Measurements from ENCODE around the gene CPNE4. TPM values are rescaled to one million over a fixed set of nuclear protein-coding genes. Genes with fewer than 3 reads are reported as not detected.

CPNE4 gene
- total and polyA plus RNA-seq, 9 of the 15 experiments (the other 6 are each of a cell fraction or from before 2014, with no cell fraction given) = not detected

GRCh38 chr3:132007617-132008016 is 27.2 kb downstream of the CPNE4 start:
- CTCF ChIA-PET (ENCODE audit: low intra/inter-chr PET ratio) = no interaction called here
- Histone ChIP-seq H2AFZ (ENCODE audit: low read depth, low read length) (no peak overlapping the region), H3K27ac (ENCODE audit: extremely low read depth, low read depth, low read length) (no peak overlapping the region), H3K4me3 (no peak overlapping the region), H3K4me1 (replicated peaks in 1 of 2; ENCODE audit: control insufficient read depth in 2 of 2, insufficient read depth in 2 of 2, low read length in 2 of 2) (no peaks in the 10 kb centered on the region), H3K79me2 (ENCODE audit: control insufficient read depth, insufficient read depth, low read length) (no peaks in the 10 kb centered on the region), H4K20me1 (replicated peaks; ENCODE audit: control insufficient read depth, insufficient read depth, low read length) (no peaks in the 10 kb centered on the region), H3K9me1 (ENCODE audit: control insufficient read depth, insufficient read depth, low read length) (no peaks in the 10 kb centered on the region), H3K4me2 (ENCODE audit: insufficient read depth, low read length) (no peak overlapping the region), H3K27me3 (ENCODE audit: control insufficient read depth in 2 of 2, insufficient read depth in 2 of 2, low read length in 2 of 2) (no peaks in the 10 kb centered on the region), H3K36me3 (ENCODE audit: control insufficient read depth, insufficient read depth, low read length) (no peaks in the 10 kb centered on the region), H3K9ac (ENCODE audit: insufficient read depth in 1 of 2, low read depth in 2 of 2, low read length in 2 of 2) (no peak overlapping the region), H3K9me3 (replicated peaks; ENCODE audit: control insufficient read depth, insufficient read depth, low read depth, low read length) (no peaks in the 10 kb centered on the region)
- 0% methylated on average over 1 of the region's 1 CpG for WGBS (ENCODE audit: insufficient coverage, low coverage, missing lambda C conversion rate)
- DNase-seq (ENCODE audit: extremely low read depth in 1 of 4, low spot score in 3 of 4) (no peak), FAIRE-seq (no peak), ATAC-seq (no peak)
- no TSS peak for BruUV-seq (replicated peaks)
- intact Hi-C loops (cut with micrococcal nuclease) = no loop called here
- in situ Hi-C loops (cut with MboI) = loop anchor here (25.0 kb wide), 1 partner anchor 970 kb away; the partner anchor contains the start of genes ASTE1 and NEK11
- POLR2A ChIA-PET = no interaction called here
- TF ChIP-seq HDAC3 (IDR thresholded peaks at IDR 0.05; ENCODE audit: borderline replicate concordance, partially characterized antibody) (no peak), ARNT (IDR thresholded peaks at IDR 0.05) (no peak), E2F5 (CRISPR knock-in tag; IDR thresholded peaks at IDR 0.05) (no peak), ZBTB40 (IDR thresholded peaks at IDR 0.05) (no peak), ZBTB40 (CRISPR knock-in tag; IDR thresholded peaks at IDR 0.05) (no peak), PBX2 (CRISPR knock-in tag; IDR thresholded peaks at IDR 0.05; ENCODE audit: low read depth) (no peak), PBX2 (tag; conservative IDR thresholded peaks at IDR 0.05; ENCODE audit: low read depth) (no peak), PHF21A (IDR thresholded peaks at IDR 0.05; ENCODE audit: borderline replicate concordance, low read depth) (no peak), PURB (CRISPR knock-in tag; IDR thresholded peaks at IDR 0.05; ENCODE audit: low read depth) (no peak)

Measured in K562 (cell line).